Measurements from ENCODE around the gene LGR5.

The LGR5 gene

DNA sequence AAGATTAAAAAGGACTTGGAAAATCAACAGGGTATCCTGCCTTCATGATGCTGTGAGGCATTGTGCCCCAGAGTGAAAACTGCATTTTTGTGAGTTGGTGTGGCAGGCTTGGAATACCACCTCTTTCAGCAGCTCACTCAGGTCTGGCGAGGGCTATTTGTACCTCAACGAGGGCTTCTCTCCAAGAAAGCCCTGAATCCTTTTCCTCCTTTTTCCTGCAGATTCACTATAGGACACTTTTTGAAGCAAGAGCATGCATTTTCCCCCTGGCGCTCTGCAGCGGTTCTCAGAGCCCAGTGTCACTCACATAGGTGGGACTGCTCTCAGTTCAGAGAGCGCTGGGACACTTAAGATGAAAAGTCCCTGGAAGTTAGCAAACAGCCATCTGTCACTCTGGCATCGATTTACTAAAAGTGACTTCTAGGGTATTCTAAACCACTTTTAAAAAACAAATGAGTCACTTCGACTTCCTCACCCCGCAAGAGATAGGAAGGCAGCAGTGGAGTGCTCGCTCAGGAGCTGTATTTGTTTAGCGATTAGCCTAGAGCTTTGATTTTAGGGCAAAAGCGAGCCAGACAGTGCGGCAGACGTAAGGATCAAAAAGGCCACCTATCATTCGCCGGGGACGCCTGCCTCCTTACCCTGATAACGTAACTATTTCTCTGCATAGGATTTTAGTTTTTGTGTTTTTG lies 782 bp upstream of the LGR5 start:
- no peak for DNase-seq (ENCODE audit: low read depth)

DNA sequence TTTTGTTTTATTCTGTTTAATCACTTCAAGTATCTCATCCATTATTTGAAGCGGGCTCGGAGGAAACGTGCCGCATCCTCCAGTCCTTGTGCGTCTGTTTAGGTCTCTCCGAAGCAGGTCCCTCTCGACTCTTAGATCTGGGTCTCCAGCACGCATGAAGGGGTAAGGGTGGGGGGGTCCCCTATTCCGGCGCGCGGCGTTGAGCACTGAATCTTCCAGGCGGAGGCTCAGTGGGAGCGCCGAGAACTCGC lies 311 bp upstream of the LGR5 start:
- no peak for DNase-seq (ENCODE audit: low read depth)

DNA sequence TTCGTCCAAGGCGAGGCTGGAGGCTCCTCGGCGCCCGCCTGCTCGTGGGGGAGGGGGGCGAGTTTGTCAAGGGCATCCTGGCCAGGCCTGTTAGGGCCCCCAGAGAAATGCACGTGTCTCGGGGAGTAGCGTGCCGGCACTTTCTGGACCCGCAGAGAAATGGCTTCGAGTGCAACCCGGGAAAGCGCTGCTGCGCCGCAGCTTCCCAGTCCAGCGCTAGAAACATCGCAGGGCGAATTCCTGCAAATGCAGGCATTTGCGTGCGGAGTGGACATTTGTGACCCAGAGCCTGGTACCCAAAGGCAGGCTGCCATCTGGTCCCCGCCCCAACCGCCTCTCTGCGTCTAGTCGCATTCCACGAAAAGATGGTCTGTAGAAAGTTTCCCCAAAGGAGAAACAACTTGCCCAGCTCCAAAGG lies 756 bp downstream of the LGR5 start:
- DNase-seq (ENCODE audit: low read depth) = no peak

- DNase-seq (ENCODE audit: low read depth) = no peak
These were observed 1.5 kb downstream of the LGR5 start for GRCh38 chr12:71440763-71441748.

DNA sequence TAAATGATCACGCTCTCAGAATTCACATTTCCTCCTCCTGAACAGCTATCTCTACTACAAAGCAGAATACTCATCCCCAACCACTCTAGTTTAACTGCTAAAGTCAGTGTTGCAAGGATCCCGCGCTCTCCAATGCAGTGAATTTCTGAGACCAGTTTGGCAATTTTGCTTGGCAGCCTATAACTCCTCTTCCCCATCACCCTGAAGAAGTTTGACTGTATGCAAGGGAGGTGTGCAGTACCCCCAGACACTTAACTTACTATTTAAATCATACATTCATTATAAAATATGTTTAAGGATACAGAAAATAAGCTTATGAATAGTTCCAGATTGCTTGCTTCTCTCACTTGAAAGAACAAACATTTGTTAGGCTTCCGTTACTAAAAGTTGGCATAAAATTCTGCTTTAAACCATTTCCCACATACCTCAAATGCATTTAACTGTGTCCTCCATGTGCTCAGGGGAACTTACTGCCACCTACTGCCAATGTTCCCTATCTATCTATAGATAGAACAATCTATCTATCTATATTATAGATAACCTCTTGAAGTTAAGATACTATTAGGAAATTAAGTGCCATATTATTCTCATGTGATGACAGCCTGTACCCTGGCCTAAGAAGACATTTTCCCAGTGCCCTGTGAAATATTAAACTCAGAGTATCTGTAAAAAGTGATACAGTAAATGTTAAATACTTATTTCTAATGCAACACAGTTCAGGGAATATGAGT lies 2.4 kb downstream of the LGR5 start:
- DNase-seq (ENCODE audit: low read depth) = no peak

DNA sequence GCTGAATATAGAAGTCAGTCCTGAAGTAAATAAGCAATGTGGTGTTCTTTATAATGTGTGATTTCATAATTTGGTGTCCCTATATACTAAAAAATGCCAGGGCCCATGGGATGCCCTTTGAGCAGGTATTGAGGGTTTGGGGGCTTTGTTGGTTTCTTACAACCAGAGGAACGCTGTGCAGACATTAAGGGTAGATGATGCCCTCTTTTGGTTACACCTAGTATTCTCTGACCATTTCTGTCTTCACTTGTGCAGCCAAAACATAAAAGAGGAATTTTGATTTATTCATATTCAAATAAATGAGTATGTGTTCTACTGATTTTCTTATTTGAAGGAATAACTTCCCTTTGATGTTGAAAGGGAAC lies 3.0 kb downstream of the LGR5 start:
- no peak for DNase-seq (ENCODE audit: low read depth)

GRCh38 chr12:71445071-71445470 lies 5.5 kb downstream of the LGR5 start:
- no peak for DNase-seq (ENCODE audit: low read depth)

- no peak for DNase-seq (ENCODE audit: low read depth)
These were observed 8.1 kb downstream of the LGR5 start for GRCh38 chr12:71447691-71448132.

- DNase-seq (ENCODE audit: low read depth) = no peak
These were observed 8.6 kb downstream of the LGR5 start for GRCh38 chr12:71448150-71448581.

- no peak for DNase-seq (ENCODE audit: low read depth)
These were observed 9.9 kb downstream of the LGR5 start for GRCh38 chr12:71449373-71450070.

DNA sequence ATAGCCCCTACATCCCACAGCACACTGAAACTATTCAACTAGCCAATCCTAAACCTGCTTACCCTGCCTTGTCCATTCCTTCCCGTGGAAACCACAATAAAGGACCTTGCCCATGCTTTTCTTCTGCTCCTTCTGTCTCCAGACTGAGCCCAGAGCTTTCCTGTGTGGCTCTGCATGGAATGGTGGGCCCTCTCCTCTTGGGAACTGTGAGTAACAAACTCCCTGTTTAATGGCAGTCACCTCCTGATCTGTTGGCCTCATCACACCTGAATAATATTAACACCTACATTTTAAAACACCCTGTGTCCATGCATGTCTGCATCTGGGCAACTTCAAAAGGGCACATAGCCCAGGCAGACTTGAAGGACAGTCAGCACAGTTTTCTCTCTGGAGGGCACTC lies 12.4 kb downstream of the LGR5 start:
- DNase-seq (ENCODE audit: low read depth) = no peak

GRCh38 chr12:71455028-71455737 lies 15.6 kb downstream of the LGR5 start:
- DNase-seq (ENCODE audit: low read depth) = no peak

- no peak for DNase-seq (ENCODE audit: low read depth)
These were observed 16.7 kb downstream of the LGR5 start for GRCh38 chr12:71456316-71456715.

GRCh38 chr12:71456990-71457389 lies 17.4 kb downstream of the LGR5 start:
- no peak for DNase-seq (ENCODE audit: low read depth)

DNA sequence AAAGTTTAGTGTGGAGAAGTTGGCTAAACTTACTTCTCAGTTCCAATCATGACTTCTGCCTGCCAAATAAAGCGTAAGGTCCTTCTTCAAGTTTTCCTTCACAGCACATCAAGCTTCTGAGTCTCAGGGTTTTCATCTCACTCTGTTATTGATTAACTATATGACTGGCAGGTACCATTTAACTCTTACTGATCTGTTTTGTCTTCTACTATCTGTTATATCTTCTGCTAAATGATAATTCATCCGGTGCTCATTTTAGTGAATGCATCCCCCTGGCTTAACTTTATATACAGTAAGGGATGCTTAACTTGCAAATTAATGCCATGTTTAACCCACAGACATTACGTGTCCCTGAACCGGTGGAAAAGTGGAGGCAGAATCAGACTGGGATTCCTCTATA lies 20.7 kb downstream of the LGR5 start:
- no peak for DNase-seq (ENCODE audit: low read depth)

GRCh38 chr12:71460850-71461609 lies 21.4 kb downstream of the LGR5 start:
- no peak for DNase-seq (ENCODE audit: low read depth)

- no peak for DNase-seq (ENCODE audit: low read depth)
These were observed 22.3 kb downstream of the LGR5 start for GRCh38 chr12:71461787-71462328.

- DNase-seq (ENCODE audit: low read depth) = no peak
These were observed 26.2 kb downstream of the LGR5 start for GRCh38 chr12:71465796-71466195.

- DNase-seq (ENCODE audit: low read depth) = no peak
These were observed 29.7 kb downstream of the LGR5 start for GRCh38 chr12:71469258-71469750.

- no peak for DNase-seq (ENCODE audit: low read depth)
These were observed 32.9 kb downstream of the LGR5 start for GRCh38 chr12:71472441-71472911.
